Left hindlimb (tissue), 1 donor: ENCODE results near the gene RBBP4.
"Not testable (repeated sequence)": the region's sequence is repeated elsewhere in the genome, so short reads cannot be mapped to it uniquely, and the experiment has no call there.

Experiments
- DNase-seq: peaks from one replicate; pipeline ENCODE4 v3.0.0-alpha.2; 2018

The RBBP4 gene

GRCh38 chr1:32642292-32642827, 8.6 kb upstream of the RBBP4 start:
- DNase-seq = not testable (repeated sequence)

DNA sequence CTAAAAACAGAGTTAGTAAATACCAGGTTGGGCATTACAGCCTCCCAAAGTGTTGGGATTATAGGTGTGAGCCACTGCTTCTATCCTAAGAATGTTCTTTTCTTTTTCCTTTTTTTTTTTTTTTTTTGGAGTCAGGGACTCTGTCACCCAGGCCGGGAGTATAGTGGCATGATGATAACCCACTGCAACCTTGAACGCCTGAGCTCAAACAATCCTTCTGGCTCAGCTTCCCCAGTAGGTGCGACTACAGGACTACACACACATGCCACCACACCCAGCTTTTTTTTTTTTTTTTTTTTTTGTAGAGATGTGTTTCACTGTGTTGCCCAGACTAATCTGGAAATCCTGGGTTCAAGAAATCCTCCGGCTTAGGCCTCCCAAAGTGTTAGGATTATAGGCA, 6.6 kb upstream of the RBBP4 start:
- DNase-seq = no peak

GRCh38 chr1:32647308-32648134, 3.5 kb upstream of the RBBP4 start:
- DNase-seq = no peak

- DNase-seq = peak; percentile 92
These were observed 708 bp upstream of the RBBP4 start, which contains the start of gene ZBTB8OS for GRCh38 chr1:32650248-32650751. TSS of gene ZBTB8OS (minus strand) at chr1:32650550. CDS start at chr1:32650529, 21 bp downstream.

GRCh38 chr1:32651461-32652073, 559 bp downstream of the RBBP4 start:
- DNase-seq = no peak

GRCh38 chr1:32652244-32652962, 1.4 kb downstream of the RBBP4 start:
- DNase-seq = no peak

DNA sequence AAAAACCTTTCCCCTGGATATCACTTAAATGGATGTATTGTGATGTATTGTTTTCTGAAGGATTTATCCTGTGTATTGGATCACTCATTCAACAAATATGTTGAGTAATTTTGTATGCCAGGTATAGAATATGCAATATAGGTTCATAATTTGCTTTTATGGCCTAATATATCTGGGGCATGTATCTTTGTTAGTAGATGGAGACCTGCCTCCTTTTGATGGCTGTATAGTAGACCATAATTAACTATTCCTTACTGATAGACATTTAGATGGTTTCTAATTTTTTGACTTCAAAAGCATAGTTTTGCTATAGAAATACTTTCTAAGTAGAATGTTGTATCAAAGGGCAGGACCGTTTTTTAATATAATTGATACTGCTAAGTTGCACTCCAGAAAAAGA, 8.6 kb downstream of the RBBP4 start:
- DNase-seq = no peak

- no peak for DNase-seq
These were observed 14.9 kb downstream of the RBBP4 start for GRCh38 chr1:32665915-32666314.

GRCh38 chr1:32666901-32667566, 16.0 kb downstream of the RBBP4 start:
- DNase-seq = no peak

- DNase-seq = not testable (repeated sequence)
These were observed 17.7 kb downstream of the RBBP4 start for GRCh38 chr1:32668716-32669115.

DNA sequence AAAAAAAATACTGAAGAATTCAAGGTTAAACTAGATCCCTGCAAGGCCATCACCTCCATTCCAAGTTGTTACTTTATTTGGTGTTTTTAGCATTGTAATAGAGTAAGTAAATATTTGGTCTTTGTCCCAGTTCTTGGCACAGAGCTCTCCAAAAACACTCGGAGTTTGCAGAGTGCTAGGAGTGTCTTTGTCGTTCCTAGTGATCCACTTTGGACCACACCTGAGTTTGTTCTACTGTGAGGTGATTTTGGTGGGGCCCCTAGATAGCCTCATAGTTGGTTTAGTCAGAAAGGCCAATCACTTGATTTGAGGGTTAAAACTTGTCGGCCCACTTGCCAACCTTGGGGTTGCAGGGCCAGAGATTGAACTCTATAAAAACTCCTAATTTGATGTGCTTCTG, 25.9 kb downstream of the RBBP4 start:
- no peak for DNase-seq

DNA sequence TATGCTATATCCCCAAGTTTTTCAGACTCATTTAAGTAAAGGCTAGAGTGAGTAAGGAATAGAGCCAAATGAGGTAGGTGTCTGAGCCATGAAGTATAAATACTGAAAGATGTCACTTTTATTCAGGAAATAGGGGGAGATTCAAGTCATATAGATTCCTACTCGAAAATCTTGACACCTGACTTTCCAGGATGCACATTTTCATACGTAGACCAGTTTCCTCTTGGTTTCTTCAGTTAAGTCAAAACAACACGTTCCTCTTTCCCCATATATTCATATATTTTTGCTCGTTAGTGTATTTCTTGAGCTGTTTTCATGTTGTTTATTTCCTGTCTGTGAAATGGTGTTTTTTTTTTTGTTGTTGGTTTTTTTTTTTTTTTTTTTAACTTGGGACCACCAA, 29.0 kb downstream of the RBBP4 start:
- not testable (repeated sequence) for DNase-seq

- no peak for DNase-seq
These were observed 29.6 kb downstream of the RBBP4 start for GRCh38 chr1:32680642-32681041.

DNA sequence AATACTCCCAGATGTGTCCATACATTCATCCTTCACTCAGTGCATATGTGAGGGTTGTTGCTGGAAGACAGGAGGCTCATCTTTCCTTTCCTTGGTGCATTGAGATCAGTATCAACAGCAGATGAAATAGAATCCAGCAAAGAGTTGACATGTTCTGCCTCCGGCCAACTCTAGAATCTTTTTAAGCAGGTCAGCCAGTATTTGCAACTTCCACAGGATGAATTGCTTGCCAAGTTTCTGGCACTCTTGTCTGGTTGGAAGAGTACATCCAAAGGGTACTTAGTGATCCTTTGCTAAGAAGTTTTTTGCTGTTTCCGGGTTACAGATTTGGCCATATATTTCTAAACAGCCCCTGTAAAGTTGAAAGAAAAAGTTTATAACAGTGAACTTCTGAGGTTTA, 30.5 kb downstream of the RBBP4 start:
- no peak for DNase-seq

- DNase-seq = no peak
These were observed 31.0 kb downstream of the RBBP4 start for GRCh38 chr1:32681999-32682398.

- DNase-seq = no peak
These were observed 32.4 kb downstream of the RBBP4 start for GRCh38 chr1:32683397-32683796.

- no peak for DNase-seq
These were observed 33.3 kb downstream of the RBBP4 start for GRCh38 chr1:32684167-32684811.

GRCh38 chr1:32685498-32685897, 34.5 kb downstream of the RBBP4 start:
- no peak for DNase-seq

GRCh38 chr1:32686387-32686786, 35.4 kb downstream of the RBBP4 start:
- DNase-seq = no peak

DNA sequence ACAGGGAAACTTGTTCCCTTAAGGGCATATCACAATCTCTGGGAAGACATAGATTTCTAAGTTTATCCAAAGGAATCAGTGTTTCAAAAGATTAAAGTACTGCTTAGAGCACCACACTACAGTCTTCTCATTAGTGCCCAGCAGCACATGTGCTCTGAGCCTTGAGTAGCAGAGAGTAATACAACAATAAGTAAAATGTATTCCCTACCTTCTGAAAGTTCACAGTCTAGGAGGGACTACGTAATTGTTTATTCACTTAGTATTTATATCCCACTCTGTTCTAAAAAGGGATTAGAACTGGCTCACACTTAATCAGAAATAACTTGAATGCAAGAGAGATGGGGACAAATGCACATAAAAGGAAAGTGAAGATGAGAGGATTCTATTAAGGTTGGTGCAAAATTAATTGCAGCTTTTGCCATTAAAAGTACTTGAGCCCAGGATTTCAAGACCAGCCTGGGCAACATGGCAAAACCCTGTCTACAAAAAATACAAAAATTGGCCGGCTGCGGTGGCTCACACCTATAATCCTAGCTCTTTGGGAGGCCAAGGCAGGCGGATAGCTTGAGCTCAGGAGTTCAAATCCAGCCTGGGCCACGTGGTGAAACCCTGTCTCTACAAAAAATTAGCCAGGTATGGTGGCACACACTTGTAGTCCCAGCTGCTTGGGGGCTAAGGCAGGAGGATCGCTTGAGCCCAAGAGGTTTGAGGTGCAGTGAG, 42.6 kb downstream of the RBBP4 start:
- no peak for DNase-seq
